Measurements from ENCODE around the gene NUP188. TPM values are rescaled to one million over a fixed set of nuclear protein-coding genes. Genes with fewer than 3 reads are reported as not detected.
"Not testable (repeated sequence)": the region's sequence is repeated elsewhere in the genome, so short reads cannot be mapped to it uniquely, and the experiment has no call there.

NUP188 gene
- total and polyA plus RNA-seq, 2 donors (not counting 3 experiments of a cell fraction or from before 2014, with no cell fraction given), result 62.7 to 66.2 TPM

DNA sequence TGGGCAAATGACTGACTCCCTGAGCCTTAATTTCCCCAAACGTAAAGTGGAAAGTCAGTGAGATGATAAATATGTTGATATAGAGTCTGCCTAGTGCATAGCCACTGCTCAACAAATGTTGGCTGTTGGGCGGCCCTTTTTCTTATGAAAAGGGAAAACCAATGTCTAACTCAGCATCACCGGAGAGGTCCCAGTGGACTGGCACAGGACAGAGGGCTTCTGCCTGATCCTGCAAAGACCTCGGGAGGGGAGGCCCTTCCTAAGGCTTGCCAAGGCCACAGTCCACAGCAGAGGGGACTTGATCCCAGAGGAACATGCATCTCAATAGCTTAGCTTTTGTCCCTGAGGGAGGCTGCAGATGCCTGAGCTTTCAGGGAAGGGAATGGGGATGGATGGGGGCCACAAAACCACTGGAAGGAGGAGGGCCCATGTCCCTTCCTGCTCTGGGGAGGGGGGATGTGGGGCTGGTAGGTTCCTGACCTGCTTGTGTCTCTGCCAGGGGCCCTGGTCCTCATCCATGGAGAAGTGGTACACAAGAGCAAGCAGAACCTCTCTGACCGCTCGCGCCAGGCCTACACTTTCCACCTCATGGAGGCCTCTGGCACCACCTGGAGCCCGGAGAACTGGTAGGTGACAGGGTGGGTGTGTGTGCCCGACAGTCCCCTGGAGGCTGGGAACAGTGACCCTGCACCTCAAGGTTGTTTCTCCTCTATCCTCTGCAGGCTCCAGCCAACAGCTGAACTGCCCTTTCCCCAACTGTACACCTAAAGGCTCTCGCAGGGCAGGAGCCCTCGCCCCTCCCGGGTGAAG is 6.3 kb upstream of the NUP188 start:
- Histone ChIP-seq H3K27me3 (ENCODE audit: control insufficient read depth in 2 of 2, insufficient read depth in 2 of 2, low read length in 2 of 2) (no peaks in the 10 kb centered on the region), H3K9me1 (replicated peaks; ENCODE audit: control insufficient read depth, extremely low read depth, insufficient read depth, low read length) (no peaks in the 10 kb centered on the region), H3K36me3 (ENCODE audit: control insufficient read depth in 2 of 2, extremely low read depth in 1 of 2, insufficient read depth in 2 of 2, low read length in 2 of 2) (peaks cover 0 to 5% of the 10 kb centered on the region in 2 experiments), H3K9me3 (replicated peaks; ENCODE audit: control insufficient read depth, insufficient read depth, low read length) (no peaks in the 10 kb centered on the region), H4K20me1 (replicated peaks; ENCODE audit: control insufficient read depth, extremely low read depth, insufficient read depth, low read length) (no peaks in the 10 kb centered on the region), H3K9ac (replicated peaks; ENCODE audit: extremely low read depth, insufficient read depth, low read length) (no peak overlapping the region), H3K4me1 (ENCODE audit: control insufficient read depth, extremely low read depth, insufficient read depth, low read length) (peaks cover 19% of the 10 kb centered on the region), H3K4me2 (ENCODE audit: insufficient read depth, low read length) (no peak overlapping the region), H3K79me2 (ENCODE audit: control insufficient read depth, insufficient read depth, low read length) (peaks cover 7% of the 10 kb centered on the region), H2AFZ (ENCODE audit: low read depth, low read length) (no peak overlapping the region), H3K27ac (ENCODE audit: insufficient read depth, low read depth, low read length) (no peak overlapping the region), H3K4me3 (replicated peaks in 1 of 3; ENCODE audit: insufficient read depth in 1 of 3, low read depth in 1 of 3, low read length in 3 of 3) (no peak overlapping the region)
- ChIA-PET POLR2A (no interaction called here), CTCF (interaction anchor here (1.3 kb wide), 1 partner anchor 12 kb away, joined by 3 read pairs; no protein-coding TSS in a partner anchor)
- TF ChIP-seq FOS (IDR thresholded peaks at IDR 0.05; ENCODE audit: borderline replicate concordance, insufficient read depth, low read length) (no peak), GATA2 (IDR thresholded peaks at IDR 0.05; ENCODE audit: insufficient read depth, insufficient read length, low read depth, low read length) (no peak)
- BruUV-seq (replicated peaks), result no TSS peak
- no peak for DNase-seq (ENCODE audit: low read depth, low spot score)
- no peak for FAIRE-seq
- intact Hi-C loops (cut with micrococcal nuclease), result no loop called here
- dilution Hi-C loops (cut with MboI; ENCODE audit: extremely low pct_ligation_motif_present, low sequenced_read_pairs), result no loop called here

GRCh38 chr9:128943832-128944620 is 3.5 kb upstream of the NUP188 start:
- FAIRE-seq (no peak), DNase-seq (ENCODE audit: low read depth, low spot score) (no peak)
- intact Hi-C loops (cut with micrococcal nuclease) (no loop called here), dilution Hi-C loops (cut with MboI; ENCODE audit: extremely low pct_ligation_motif_present, low sequenced_read_pairs) (no loop called here)
- no peak overlapping the region for H3K4me3 ChIP-seq (replicated peaks in 1 of 3; ENCODE audit: insufficient read depth in 1 of 3, low read depth in 1 of 3, low read length in 3 of 3)
- H4K20me1 ChIP-seq (replicated peaks; ENCODE audit: control insufficient read depth, extremely low read depth, insufficient read depth, low read length), result no peaks in the 10 kb centered on the region
- no peak overlapping the region for H2AFZ ChIP-seq (ENCODE audit: low read depth, low read length)
- H3K27ac ChIP-seq (ENCODE audit: insufficient read depth, low read depth, low read length), result no peak overlapping the region
- H3K9me3 ChIP-seq (replicated peaks; ENCODE audit: control insufficient read depth, insufficient read depth, low read length), result no peaks in the 10 kb centered on the region
- TF ChIP-seq MAX (IDR thresholded peaks at IDR 0.05; ENCODE audit: insufficient read depth, insufficient read length) (no peak), FOS (IDR thresholded peaks at IDR 0.05; ENCODE audit: borderline replicate concordance, insufficient read depth, low read length) (no peak), POLR2A (IDR thresholded peaks at IDR 0.05; ENCODE audit: low read depth, low read length) (no peak), MYC (IDR thresholded peaks at IDR 0.05; ENCODE audit: low read depth, low read length) (no peak), POLR2AphosphoS5 (IDR thresholded peaks at IDR 0.05; ENCODE audit: insufficient read depth, low read depth, low read length) (no peak)
- H3K4me1 ChIP-seq (ENCODE audit: control insufficient read depth, extremely low read depth, insufficient read depth, low read length), result peaks cover 21% of the 10 kb centered on the region
- no peaks in the 10 kb centered on the region for H3K9me1 ChIP-seq (replicated peaks; ENCODE audit: control insufficient read depth, extremely low read depth, insufficient read depth, low read length)
- H3K36me3 ChIP-seq (ENCODE audit: control insufficient read depth in 2 of 2, extremely low read depth in 1 of 2, insufficient read depth in 2 of 2, low read length in 2 of 2), result peaks cover 0 to 5% of the 10 kb centered on the region in 2 experiments
- no peaks in the 10 kb centered on the region for H3K27me3 ChIP-seq (ENCODE audit: control insufficient read depth in 2 of 2, insufficient read depth in 2 of 2, low read length in 2 of 2)
- H3K9ac ChIP-seq (replicated peaks; ENCODE audit: extremely low read depth, insufficient read depth, low read length), result no peak overlapping the region
- H3K79me2 ChIP-seq (ENCODE audit: control insufficient read depth, insufficient read depth, low read length), result peaks cover 17% of the 10 kb centered on the region
- ChIA-PET POLR2A (no interaction called here), CTCF (interaction anchor here (1.1 to 1.5 kb wide), 2 partner anchors 11 to 85 kb away, joined by 3 to 4 read pairs; partner anchors contain the start of gene SH3GLB2)
- H3K4me2 ChIP-seq (ENCODE audit: insufficient read depth, low read length), result no peak overlapping the region
- no TSS peak for BruUV-seq (replicated peaks)

DNA sequence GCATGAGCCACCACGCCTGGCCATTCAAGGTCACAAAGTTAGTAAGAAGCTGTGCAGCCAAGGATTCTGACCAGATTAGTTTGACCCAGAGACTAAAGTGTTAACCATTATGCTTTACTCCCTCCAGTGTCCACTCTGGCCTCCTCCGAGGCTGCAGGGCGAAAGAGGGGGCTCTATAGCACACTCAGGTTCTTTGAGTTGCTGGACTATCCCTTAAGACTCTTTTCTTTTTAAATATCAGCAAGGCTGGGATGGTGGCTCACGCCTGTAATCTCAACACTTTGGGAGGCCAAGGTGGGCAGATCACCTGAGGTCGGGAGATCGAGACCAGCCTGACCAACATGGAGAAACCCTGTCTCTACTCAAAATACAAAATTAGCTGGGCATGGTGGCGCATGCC is 2.5 kb upstream of the NUP188 start:
- H3K4me3 ChIP-seq (replicated peaks in 1 of 3; ENCODE audit: insufficient read depth in 1 of 3, low read depth in 1 of 3, low read length in 3 of 3); FAIRE-seq; H3K27ac ChIP-seq (ENCODE audit: insufficient read depth, low read depth, low read length); H3K9me3 ChIP-seq (replicated peaks; ENCODE audit: control insufficient read depth, insufficient read depth, low read length); H2AFZ ChIP-seq (ENCODE audit: low read depth, low read length); H3K9ac ChIP-seq (replicated peaks; ENCODE audit: extremely low read depth, insufficient read depth, low read length); H3K4me2 ChIP-seq (ENCODE audit: insufficient read depth, low read length); H3K9me1 ChIP-seq (replicated peaks; ENCODE audit: control insufficient read depth, extremely low read depth, insufficient read depth, low read length); H3K27me3 ChIP-seq (ENCODE audit: control insufficient read depth in 2 of 2, insufficient read depth in 2 of 2, low read length in 2 of 2); H3K36me3 ChIP-seq (ENCODE audit: control insufficient read depth in 2 of 2, extremely low read depth in 1 of 2, insufficient read depth in 2 of 2, low read length in 2 of 2); H4K20me1 ChIP-seq (replicated peaks; ENCODE audit: control insufficient read depth, extremely low read depth, insufficient read depth, low read length); POLR2A ChIA-PET; BruUV-seq (replicated peaks); DNase-seq (ENCODE audit: low read depth, low spot score); dilution Hi-C loops (cut with MboI; ENCODE audit: extremely low pct_ligation_motif_present, low sequenced_read_pairs): not testable (repeated sequence)
- intact Hi-C loops (cut with micrococcal nuclease), result loop anchor here (5.0 kb wide), 3 partner anchors 63 to 213 kb away; partner anchors contain the start of genes KYAT1, LRRC8A and SH3GLB2
- Histone ChIP-seq H3K4me1 (ENCODE audit: control insufficient read depth, extremely low read depth, insufficient read depth, low read length) (peaks cover 21% of the 10 kb centered on the region), H3K79me2 (ENCODE audit: control insufficient read depth, insufficient read depth, low read length) (peaks cover 17% of the 10 kb centered on the region)
- CTCF ChIA-PET, result interaction anchor here (1.2 kb wide), 1 partner anchor 61 kb away, joined by 3 read pairs; no protein-coding TSS in a partner anchor

All from endothelial cell of umbilical vein (primary cell).